Activated T-cell treated with anti-CD3 and anti-CD28 coated beads, Interleukin-2, amount 50 U/mL, for 4 hours (primary cell): Measurements from ENCODE around the gene HOXB5. TPM values are rescaled to one million over a fixed set of nuclear protein-coding genes. Genes with fewer than 3 reads are reported as not detected.

Experiments used
- ATAC-seq, 2 donors: fragments of 200-7000 bp; cut with Tn5 transposase; one replicate each; pipeline ENCODE4 v1.10.0; 2021
- DNase-seq: peaks from one replicate; pipeline ENCODE4 v3.0.0-alpha.2; 2020
- H3K27me3 Mint-ChIP-seq: one replicate; pipeline ENCODE4 v1.8.0; 2021; ENCODE audit warnings: low read depth, mixed read lengths
- H3K36me3 Mint-ChIP-seq: one replicate; pipeline ENCODE4 v1.8.0; 2022; ENCODE audit warnings: mixed read lengths; ENCODE audit not compliant: insufficient read depth
- H3K4me1 Mint-ChIP-seq: one replicate; pipeline ENCODE4 v1.8.0; 2021; ENCODE audit warnings: low read depth, mixed read lengths
- H3K4me3 Mint-ChIP-seq: one replicate; pipeline ENCODE4 v1.8.0; 2021; ENCODE audit warnings: mild to moderate bottlenecking, moderate library complexity, mixed read lengths
- H3K9me3 Mint-ChIP-seq: one replicate; pipeline ENCODE4 v1.8.0; 2021; ENCODE audit warnings: mixed read lengths
- total RNA-seq, 3 donors: library from RNA; stranded (reverse); gene quantifications; one replicate each; pipeline ENCODE4 v1.2.1, GENCODE V29; 2021

HOXB5 gene
- total RNA-seq, 3 donors from 2014 or later, result 0.08 TPM; not detected in 2

DNA sequence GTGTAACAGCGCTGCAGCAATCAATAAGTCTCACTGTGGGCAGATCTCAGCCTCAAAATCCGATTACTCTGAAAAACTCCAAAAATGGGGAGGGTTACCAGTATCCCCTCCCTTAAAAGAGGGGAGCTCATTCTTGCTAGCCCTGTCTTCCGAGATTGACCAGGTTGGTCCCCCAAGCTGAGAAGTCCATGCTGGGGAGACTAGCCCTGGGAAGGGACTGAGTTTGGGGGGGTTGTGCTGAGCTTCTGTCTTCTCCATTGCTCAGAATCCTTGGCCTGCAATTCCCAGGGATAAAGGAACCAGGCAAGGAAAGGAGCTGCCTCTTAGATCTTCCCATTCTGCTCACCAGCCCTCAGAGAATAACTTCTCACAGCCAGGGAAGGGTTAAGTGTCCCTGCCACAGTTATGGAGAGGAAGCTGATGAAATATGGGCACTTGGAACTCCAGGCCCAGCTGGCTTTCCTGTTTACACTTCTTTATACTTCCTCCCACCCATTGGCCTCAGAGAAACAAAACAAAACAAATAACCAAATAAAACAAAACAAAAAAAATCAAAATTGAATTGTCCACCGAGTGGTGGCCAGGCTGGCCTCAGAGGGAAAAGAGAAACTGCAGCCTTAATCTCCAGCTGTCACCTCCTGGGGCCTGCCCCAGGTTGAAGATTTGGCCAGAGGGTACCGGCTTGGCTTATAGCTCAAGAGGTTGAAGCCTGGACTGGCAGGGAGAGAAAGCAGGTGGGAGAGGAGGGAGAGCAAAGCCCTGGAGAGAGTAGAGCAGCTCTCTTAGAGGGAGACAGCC is 6.1 kb downstream of the HOXB5 start:
- Mint-ChIP-seq H3K4me3 (no peak overlapping the region), H3K4me1 (peaks cover 21% of the 10 kb centered on the region)

DNA sequence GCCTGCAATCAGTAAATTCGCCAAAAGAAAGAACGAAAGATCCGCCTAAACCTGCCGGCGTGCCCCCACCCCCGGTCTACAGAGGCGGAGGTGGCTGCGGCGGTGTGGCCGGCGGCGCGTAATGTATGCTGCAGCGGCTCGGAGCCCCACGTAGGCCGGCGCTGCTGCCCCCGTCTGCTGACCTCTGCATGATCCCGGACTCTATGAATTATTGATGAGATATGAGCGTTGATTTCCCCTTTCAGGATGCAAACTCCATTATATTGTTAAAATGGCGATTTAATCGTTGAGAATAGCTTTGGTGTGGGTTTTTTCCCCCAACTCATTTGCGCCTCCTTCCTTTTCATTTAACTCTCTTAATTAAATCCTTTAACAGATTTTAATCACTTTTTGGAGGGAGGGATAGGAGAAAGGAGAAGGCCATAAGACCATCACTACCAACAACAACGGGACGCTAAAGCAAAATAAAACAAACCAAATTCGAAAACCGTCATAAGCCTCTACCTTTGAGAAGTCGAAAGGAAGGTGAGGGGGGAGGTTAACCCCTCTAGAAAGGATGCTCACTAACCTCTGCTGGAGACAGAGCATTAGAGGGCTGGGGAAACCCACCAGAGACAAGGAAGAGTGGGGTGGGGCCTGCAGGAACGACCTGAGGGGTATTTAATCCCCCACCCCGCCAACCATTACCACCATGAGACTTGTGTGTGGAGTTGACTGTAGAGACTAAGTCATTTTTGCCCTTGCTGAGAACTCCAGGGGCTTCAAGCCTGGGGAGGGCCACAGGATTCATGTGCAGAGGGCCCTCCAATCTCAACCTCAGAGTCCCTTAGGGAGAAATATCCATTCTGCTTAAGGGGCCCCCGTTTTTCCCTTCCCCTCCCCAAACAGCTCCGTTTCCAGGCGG is 7.0 kb downstream of the HOXB5 start:
- DNase-seq (peak; percentile 33), ATAC-seq (no peak)
- Mint-ChIP-seq H3K4me3 (peak overlapping the region; percentile 85), H3K4me1 (peaks cover 27% of the 10 kb centered on the region), H3K36me3 (no peaks in the 10 kb centered on the region), H3K9me3 (no peaks in the 10 kb centered on the region), H3K27me3 (peaks cover 92% of the 10 kb centered on the region)

More for the DNA sequence above, 6.1 kb downstream of the HOXB5 start:
- H3K27me3 Mint-ChIP-seq, result peaks cover 88% of the 10 kb centered on the region
- H3K9me3 Mint-ChIP-seq, result no peaks in the 10 kb centered on the region
- ATAC-seq, result no peak
- DNase-seq, result no peak
- H3K36me3 Mint-ChIP-seq, result no peaks in the 10 kb centered on the region

DNA sequence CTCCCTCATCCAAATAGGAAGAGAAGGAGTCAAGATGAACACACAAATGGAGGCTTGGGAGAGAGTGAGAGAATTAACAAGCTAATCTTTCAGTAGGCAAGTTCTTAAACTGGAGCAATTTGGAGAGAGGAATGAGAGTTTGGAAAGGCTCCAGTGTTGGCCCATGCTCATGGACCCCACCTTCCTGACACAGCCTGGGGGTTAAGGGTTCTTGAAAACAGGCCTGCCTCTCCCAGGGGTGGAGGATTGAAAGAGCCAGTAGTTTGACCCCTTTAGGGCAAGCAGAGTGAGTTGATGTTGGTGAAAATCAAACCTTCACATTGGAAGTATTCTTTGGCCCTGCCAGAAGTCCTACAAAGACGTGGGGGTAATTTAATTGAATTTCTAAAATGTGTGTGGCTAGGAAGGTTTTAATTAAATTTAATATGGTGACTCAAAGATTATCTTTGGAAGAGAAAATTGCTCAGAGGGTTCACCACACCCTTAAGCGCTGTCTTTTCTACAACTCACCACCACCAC is 9.3 kb downstream of the HOXB5 start:
- Mint-ChIP-seq H3K4me3 (peak overlapping the region; percentile 9), H3K36me3 (no peaks in the 10 kb centered on the region), H3K27me3 (peaks cover 91% of the 10 kb centered on the region), H3K9me3 (no peaks in the 10 kb centered on the region), H3K4me1 (peaks cover 46% of the 10 kb centered on the region)
- ATAC-seq, result no peak
- DNase-seq, result no peak

DNA sequence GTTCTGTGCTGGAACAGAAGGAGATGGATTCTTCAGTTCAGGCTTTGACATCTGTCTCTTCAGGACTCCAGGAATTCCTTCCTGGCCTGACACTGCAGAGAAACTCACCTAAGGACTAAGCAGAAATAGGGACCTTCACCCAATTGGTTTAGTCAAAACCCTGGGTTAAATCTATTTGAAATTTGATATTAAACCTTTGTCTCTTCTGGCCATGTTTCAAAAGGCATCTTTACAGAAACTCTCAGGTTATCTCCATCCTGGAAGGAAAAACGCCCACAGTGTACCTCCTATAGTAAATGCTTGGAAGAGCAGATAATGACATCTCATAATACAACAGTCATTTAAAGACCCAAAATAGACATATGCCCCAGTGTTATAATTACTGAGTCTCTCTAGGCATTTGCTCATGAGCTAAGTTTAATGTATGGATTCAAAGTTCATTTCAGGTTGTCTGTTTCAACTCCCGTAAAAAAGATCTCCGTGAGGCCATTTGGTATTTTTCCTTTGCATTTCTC is 9.8 kb downstream of the HOXB5 start:
- peaks cover 92% of the 10 kb centered on the region for H3K27me3 Mint-ChIP-seq
- no peaks in the 10 kb centered on the region for H3K36me3 Mint-ChIP-seq
- no peaks in the 10 kb centered on the region for H3K9me3 Mint-ChIP-seq
- H3K4me1 Mint-ChIP-seq, result peaks cover 51% of the 10 kb centered on the region
- ATAC-seq, result no peak
- no peak for DNase-seq
- peak overlapping the region; percentile 9 for H3K4me3 Mint-ChIP-seq

DNA sequence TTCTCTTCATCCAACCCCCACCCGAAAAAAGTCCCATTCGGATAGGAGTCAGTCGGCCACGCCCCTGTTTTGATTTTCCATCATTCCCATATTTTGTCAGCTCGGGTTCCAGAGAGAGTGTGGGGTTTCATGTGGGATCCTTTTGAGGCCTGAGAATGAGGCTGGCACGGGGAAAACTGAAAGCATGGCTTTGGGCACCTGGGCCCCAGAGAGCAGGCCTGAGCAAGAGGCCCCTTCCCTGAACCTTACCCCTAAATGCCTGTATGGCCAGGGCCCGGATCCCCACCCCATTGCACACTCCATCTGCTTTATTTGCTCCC is 10.9 kb downstream of the HOXB5 start:
- Mint-ChIP-seq H3K4me1 (peaks cover 55% of the 10 kb centered on the region), H3K4me3 (peak overlapping the region; percentile 72), H3K36me3 (no peaks in the 10 kb centered on the region), H3K9me3 (no peaks in the 10 kb centered on the region), H3K27me3 (peaks cover 87% of the 10 kb centered on the region)
- ATAC-seq (no peak), DNase-seq (no peak)

DNA sequence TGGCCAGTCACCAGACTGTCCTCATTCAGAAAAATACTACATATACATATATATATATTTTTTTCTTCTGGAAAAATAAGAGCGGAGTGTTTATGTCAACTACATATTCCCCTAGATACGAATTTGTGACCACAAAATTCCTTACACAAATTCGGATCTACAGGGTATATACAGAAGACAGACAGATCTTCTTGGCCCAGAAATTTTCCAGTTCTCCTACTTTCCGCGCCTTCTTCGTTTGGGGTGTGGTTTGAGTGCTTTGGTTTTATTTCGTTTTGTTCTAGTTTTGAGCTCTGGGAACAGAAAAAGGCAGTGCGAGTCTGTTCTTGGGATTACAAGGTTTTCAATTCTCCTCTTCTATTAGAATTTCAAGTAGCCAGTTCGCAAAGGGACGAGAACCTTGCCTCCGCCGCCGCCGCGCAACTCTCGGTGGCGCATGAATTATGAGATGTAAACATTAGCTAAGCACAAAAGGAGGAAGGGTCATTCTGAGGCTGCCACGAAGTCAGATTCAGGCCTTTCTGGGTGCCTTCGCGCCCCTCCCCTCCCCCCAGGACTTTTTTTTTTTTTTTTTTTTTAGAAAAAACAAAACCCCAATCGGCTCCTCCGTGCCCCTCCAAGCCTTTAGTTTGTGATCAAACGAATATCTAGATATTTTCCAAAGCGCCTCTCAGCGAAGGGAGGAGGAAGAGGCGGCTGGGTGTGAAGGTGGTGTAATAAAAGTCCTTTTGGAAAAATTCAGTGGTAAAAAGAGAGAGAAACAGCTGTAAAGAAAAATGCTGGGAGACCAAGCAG is 13.6 kb downstream of the HOXB5 start:
- peak overlapping the region; percentile 86 for H3K4me3 Mint-ChIP-seq
- peaks cover 55% of the 10 kb centered on the region for H3K4me1 Mint-ChIP-seq
- ATAC-seq (no peak), DNase-seq (no peak)
- peaks cover 60% of the 10 kb centered on the region for H3K27me3 Mint-ChIP-seq
- H3K36me3 Mint-ChIP-seq, result no peaks in the 10 kb centered on the region
- H3K9me3 Mint-ChIP-seq, result no peaks in the 10 kb centered on the region

DNA sequence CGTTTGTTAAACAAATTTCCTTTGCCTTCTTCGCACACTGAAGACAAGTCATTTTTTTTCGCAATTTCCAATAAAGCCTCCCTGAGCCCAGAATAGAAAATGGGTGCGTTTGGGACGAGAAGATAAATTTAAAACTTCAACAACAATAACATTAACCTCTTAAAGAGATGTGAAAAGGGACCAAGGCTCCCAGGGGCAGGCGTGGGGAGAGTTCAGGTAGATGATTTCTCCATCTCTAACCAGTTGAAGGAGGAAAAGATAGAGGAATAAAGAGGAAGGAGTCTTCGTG is 14.2 kb downstream of the HOXB5 start:
- Mint-ChIP-seq H3K9me3 (no peaks in the 10 kb centered on the region), H3K4me3 (peak overlapping the region; percentile 86), H3K27me3 (peaks cover 58% of the 10 kb centered on the region), H3K36me3 (no peaks in the 10 kb centered on the region), H3K4me1 (peaks cover 53% of the 10 kb centered on the region)
- DNase-seq, result no peak
- ATAC-seq, result no peak

DNA sequence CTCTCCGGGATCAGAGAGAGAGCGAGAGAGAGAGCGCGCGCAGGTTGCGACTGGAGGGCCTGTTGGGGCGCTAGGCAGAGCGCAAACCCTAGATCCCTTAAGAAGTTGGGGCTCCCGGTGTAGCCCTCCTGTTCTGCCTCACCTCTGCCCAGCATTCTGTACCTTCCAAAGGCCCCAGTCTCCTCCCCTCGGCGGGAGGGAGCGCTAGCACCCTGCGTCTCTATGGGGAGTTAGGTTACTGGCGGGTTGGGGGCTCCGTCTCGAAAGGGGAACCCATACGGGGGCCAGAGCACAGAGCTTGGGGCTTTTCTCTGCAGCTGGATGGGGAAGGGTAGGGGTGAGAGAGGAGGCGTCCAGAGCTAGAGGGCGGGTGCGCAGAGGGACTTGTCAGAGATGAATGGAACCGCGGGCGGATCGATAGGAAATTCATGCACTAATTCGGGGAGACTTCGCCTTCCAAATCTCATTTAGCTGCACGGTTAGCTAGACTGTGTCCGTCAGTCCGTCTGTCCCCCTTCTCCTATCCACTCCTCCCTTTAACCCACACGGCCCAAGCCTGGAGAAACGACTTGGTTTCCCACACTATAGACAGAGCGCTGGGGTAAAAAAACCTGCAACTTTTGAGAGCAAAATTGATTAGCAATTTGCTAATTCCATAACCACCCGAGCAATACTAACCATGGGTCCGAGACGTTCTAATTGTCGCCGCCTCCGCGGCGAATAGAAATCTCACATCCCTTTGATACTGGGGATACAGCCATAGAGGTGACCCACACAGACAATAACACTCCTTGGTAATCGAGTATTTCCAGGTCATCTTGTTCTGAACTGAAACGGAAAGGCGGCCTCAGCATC is 14.7 kb downstream of the HOXB5 start:
- peak; percentile 26 for DNase-seq
- no peaks in the 10 kb centered on the region for H3K36me3 Mint-ChIP-seq
- no peaks in the 10 kb centered on the region for H3K9me3 Mint-ChIP-seq
- H3K27me3 Mint-ChIP-seq, result peaks cover 56% of the 10 kb centered on the region
- H3K4me1 Mint-ChIP-seq, result peaks cover 53% of the 10 kb centered on the region
- peak overlapping the region; percentile 86 for H3K4me3 Mint-ChIP-seq
- peak; percentile 50 to 60 for ATAC-seq

DNA sequence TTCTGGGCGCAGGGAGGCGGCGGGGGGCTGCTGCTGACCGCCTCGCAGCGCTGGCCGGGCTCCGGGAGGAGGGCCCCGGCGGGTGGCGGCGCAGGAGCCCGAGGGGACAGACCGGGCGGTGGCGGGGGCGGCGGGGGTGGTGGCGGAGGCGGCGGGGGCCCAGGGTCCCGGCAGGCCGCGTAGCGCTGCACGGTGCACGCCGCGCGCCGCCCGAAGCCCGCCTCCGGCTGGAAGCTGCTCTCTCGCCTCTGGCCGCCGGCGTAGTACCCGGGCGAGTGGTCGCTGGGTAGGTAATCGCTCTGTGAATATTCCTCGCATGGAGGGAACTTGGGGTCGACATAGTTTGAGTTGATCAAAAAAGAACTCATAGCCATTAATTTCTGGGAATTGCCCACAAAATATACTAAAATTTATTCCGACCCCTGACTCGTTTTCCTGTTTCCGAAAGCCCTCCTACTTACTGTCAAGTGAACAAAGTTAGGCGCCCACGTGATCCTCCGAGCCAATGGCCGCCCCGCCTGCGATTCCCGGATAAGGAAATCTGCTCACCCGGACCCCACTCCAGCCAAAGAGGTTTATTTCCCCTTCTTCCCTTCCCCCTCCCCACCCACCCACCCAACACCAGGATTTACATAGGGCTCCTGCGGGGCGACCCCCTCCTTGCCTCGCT is 15.5 kb downstream of the HOXB5 start, which contains the start of gene HOXB4:
TSS of gene HOXB4 (minus strand) at position 405 of the 670 bp plus-strand sequence. CDS start at position 374, 31 bp downstream.
- peaks cover 49% of the 10 kb centered on the region for H3K27me3 Mint-ChIP-seq
- peak; percentile 70 to 74 for ATAC-seq
- no peaks in the 10 kb centered on the region for H3K36me3 Mint-ChIP-seq
- peak; percentile 49 for DNase-seq
- peaks cover 52% of the 10 kb centered on the region for H3K4me1 Mint-ChIP-seq
- H3K4me3 Mint-ChIP-seq, result peak within 1 kb of the TSS; percentile 86
- no peaks in the 10 kb centered on the region for H3K9me3 Mint-ChIP-seq

DNA sequence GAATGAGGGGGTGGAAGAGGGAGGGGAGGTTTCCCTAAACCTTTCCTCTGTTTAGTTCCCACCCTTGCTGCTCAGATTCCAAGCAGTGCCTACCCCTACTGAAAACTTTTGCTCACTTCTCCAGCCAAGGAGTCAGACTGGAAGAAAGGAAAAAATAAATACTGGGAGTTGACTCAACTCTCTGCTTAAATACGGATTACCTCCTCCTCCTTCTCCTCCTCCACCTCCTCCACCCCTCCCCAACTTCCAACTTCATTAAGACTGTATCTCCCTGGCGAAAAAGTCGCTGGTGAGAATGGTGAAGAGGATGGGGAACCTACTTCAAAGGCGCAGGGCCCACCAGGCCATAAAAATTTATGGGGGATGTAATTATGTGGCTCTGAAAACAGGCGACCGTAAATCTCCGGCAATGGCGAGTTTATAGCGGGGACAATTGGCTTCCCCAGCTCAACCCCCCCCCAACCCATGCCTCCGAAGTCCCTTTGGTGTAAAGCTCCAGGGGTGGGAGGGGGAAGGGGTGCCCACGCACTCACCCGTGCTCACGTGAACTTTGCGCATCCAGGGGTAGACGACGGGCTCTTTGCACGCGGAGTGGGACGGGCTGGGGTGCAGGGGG is 16.1 kb downstream of the HOXB5 start:
- peak; percentile 8 to 16 for ATAC-seq
- H3K4me3 Mint-ChIP-seq, result peak overlapping the region; percentile 81
- DNase-seq, result no peak
- H3K4me1 Mint-ChIP-seq, result peaks cover 49% of the 10 kb centered on the region
- peaks cover 43% of the 10 kb centered on the region for H3K27me3 Mint-ChIP-seq
- no peaks in the 10 kb centered on the region for H3K36me3 Mint-ChIP-seq
- no peaks in the 10 kb centered on the region for H3K9me3 Mint-ChIP-seq

DNA sequence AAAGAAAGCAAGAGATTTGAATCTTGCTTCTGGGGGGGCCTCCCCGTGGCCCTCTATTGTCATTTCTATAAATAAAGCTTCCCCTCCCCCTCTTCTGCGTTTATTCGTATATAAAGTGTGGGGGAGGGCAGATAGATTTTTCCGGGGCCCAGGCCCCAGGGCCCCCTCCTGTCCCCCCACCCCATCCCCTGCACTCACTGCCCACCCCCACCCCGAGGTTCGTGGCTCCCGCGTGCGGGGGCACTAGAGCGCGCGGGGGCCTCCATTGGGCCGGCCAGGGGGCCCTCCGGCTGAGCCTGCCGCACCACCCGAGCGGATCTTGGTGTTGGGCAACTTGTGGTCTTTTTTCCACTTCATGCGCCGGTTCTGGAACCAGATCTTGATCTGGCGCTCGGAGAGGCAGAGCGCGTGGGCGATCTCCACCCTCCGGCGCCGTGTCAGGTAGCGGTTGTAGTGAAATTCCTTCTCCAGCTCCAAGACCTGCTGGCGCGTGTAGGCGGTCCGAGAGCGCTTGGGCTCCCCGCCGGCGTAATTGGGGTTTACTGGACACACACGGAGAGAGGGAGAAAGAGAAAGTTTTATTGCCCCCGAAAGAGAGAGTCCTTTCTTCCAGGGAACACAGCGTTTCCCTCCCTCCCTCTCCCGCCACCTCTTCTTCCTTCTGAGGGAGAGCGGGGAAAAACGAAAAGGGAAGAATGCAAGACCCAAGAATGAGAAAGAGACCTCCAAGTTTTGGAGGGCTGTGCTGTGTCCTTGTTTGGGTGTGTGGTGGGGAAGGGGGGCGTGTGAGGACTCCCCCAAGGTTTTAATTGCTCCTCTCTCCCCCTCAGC is 16.9 kb downstream of the HOXB5 start:
- H3K36me3 Mint-ChIP-seq, result no peaks in the 10 kb centered on the region
- DNase-seq (no peak), ATAC-seq (no peak)
- peak overlapping the region; percentile 81 for H3K4me3 Mint-ChIP-seq
- peaks cover 44% of the 10 kb centered on the region for H3K4me1 Mint-ChIP-seq
- peaks cover 37% of the 10 kb centered on the region for H3K27me3 Mint-ChIP-seq
- no peaks in the 10 kb centered on the region for H3K9me3 Mint-ChIP-seq
